Islet precursor cell (in vitro differentiated cells): ENCODE data around the gene CDKL4.
"Not testable (repeated sequence)": the region's sequence is repeated elsewhere in the genome, so short reads cannot be mapped to it uniquely, and the experiment has no call there.

Experiments used
- DNase-seq: peaks from one replicate; pipeline ENCODE4 v3.0.0-alpha.2; 2018

CDKL4 gene

DNA sequence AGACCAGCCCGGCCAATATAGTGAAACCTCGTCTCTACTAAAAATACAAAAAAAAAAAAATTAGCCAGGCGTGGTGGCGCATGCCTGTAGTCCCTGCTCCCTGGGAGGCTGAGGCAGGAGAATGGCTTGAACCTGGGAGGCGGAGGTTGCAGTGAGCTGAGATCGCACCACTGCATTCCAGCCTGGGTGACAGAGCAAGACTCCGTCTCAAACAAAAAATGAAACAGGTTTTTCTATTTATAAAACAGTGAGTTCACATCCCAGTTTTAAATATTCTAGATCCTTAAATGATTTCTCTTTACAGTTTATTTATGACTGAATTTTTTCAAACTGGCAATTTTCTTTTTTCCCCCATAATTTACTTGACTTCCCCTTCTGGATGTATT lies 102.8 kb downstream of the CDKL4 start:
- DNase-seq = not testable (repeated sequence)

DNA sequence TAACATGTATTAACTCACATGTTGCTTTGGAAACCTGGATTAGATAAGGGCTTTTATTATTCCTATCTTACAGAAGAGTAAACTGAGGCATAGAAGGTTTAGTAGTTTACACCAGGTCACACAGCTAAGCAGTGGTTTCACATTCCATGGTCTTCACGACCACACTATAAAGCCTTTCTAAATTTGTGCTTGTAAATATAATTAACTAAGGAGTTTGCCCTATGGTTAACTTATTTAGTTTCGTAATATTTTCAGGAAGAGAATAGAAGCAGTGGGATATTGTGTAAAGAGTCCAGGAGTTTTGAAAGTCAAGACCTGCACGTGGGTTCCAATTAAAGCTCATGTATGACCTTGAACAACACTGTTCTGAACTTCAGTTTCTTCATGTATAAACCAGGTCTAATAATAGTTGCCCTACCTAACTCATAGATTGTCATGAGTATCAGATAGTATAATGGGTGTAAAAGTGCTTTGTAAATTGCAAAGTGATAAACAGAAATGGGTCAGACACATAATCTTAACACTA lies 103.4 kb downstream of the CDKL4 start:
- no peak for DNase-seq

- no peak for DNase-seq
Measured at GRCh38 chr2:39139511-39140237, 104.1 kb downstream of the CDKL4 start.

DNA sequence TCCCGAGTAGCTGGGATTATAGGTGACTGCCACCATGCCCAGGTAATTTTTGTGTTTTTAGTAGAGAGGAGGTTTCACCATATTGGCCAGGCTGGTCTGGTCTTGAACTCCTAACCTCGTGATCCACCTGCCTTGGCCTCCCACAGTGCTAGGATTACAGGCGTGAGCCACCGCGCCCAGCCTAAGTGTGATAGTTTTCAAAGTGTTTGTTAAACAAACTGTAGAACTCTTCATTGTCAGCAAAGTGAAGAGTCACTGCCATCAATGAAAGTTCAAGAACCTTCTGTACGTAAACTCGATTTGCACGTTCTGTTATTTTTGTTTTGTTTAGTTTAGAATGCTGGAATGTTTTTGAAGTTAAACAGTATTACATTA lies 104.9 kb downstream of the CDKL4 start:
- DNase-seq = no peak

DNA sequence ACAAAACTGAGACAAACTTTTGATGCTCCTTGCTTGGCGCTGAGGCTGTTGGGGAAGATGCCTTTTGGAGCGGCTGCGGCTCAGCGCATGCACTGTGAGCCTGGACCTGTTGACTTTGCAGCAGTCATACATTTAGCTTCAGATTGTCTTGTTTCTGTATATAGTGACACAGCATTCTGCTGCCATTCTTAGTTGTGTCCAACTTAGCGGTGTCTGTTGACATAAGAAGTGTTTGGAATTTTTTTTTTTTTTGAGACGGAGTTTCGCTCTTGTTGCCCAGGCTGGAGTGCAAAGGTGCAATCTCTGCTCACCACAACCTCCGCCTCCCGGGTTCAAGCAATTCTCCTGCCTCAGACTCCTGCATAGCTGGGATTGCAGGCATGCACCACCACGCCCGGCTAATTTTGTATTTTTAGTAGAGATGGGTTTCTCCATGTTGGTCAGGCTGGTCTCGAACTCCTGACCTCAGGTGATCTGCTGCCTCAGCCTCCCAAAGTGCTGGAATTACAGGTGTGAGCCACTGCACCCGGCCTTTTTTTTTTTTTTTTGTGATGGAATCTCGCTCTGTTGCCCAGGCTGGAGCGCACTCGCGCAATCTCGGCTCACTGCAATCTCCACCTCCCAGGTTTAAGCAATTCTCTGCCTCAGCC lies 105.5 kb downstream of the CDKL4 start:
- DNase-seq = not testable (repeated sequence)

DNA sequence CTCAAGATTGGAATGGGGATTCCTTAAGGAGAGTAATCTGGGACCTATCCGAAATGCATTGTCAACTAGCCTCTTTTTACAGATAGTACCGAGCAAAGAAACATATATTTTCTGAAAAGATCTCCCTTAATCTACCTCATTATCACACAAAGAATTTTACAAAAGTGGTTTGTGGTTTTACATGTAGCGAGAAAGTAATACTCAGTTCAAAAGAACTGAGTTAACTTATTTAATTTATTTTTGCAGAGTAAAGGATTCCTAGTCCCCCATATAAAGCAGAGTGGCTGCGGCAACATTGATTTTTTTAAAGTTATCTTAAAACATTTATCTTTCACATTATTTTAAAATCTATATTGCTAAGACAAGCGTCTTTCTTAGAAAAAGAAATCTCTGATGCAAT lies 107.0 kb downstream of the CDKL4 start:
- DNase-seq = no peak

DNA sequence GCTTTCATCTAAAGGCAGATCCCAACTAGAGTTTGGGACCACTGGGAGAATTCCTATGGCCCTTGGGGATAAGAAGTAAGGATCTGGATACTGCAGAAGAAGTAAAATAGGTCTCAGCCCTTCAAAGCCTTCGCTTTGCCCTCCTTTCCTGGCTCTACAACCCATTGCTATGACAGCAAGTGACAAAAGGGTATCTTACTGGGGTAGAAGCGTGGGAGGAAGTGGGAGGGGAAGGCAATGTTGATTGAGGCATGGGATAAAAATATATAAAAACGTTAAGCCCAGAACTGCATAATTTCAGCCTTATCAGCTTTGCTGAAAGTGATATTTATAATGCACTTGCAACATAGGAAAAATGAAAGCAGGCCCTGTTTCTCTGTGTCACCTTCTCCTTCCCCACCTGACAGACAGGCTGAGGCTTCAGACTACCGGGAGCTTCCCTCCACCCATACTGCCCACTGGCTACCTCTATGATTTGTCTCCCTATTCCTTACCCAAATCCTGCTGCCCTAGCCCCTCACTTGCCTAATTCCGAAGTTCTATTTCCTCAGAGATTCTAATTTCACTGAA lies 108.0 kb downstream of the CDKL4 start:
- DNase-seq = no peak

DNA sequence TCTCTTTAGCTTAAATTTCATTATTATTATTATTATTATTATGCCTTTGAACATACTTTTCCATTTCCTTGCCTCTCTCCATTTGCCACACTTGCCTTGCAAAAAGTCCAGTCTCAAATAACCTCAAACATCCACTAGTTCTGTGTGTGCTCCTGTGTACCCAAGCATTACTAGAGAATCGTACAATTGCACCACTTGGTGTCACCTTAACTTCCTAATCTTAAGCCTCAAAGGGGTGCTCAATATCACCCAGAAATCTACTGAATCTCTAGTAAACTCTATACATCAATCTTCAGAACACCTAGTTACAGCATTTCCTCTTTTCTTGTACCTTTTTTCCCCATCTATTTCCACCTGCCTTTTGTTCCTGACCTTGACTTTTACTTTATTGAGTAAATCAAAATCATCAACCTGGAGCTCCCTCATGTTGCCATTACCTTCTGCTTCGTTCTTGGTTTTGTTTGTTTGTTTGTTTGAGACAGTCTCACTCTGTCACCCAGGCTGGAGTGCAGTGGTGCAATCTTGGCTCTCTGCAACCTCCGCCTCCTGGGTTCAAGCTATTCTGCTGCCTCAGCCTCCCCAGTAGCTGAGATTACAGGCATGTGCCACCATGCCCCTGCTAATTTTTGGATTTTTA lies 110.4 kb downstream of the CDKL4 start:
- no peak for DNase-seq

GRCh38 chr2:39128919-39129391 lies 114.8 kb downstream of the CDKL4 start:
- DNase-seq = no peak

- no peak for DNase-seq
Measured at GRCh38 chr2:39127973-39128372, 115.8 kb downstream of the CDKL4 start.
